Endothelial cell of umbilical vein (primary cell): ENCODE data around the gene DMRTC2. TPM values are rescaled to one million over a fixed set of nuclear protein-coding genes. Genes with fewer than 3 reads are reported as not detected.

Source experiments
- BruUV-seq: library from RNA; stranded (reverse); fragments of 400-500 nt; replicated peaks from 2 replicates; lab custom pipeline; 2021; lab: Mats Ljungman, UMichigan
- CTCF ChIA-PET: fragments of 300-600, 350-600 bp; sonication (Branson Sonifier 250); formaldehyde crosslinking; loops from one replicate; lab custom pipeline; 2021; ENCODE audit warnings: antibody characterized with exemption, inconsistent platforms; lab: Charles Lee
- POLR2A ChIA-PET: fragments of 300-600, 350-600 bp; sonication (Branson Sonifier 250); formaldehyde crosslinking; loops from one replicate; lab custom pipeline; 2021; ENCODE audit warnings: antibody characterized with exemption, inconsistent platforms; lab: Charles Lee
- DNase-seq: peaks from one replicate; pipeline ENCODE4 v3.0.0-alpha.2; 2011; ENCODE audit warnings: low read depth, low spot score
- FAIRE-seq: peaks from 2 replicates; lab custom pipeline; 2011; peaks lifted over from hg19 to GRCh38; lab: Jason Lieb, UNC
- H2AFZ ChIP-seq: 2 replicates; pipeline ENCODE4 v1.6.0; 2012; ENCODE audit warnings: low read depth, low read length, control low read depth, inconsistent platforms
- H3K27ac ChIP-seq: 2 replicates; pipeline ENCODE4 v1.5.1; 2011; ENCODE audit warnings: low read depth, mild to moderate bottlenecking, control low read depth, low read length, moderate library complexity; ENCODE audit not compliant: insufficient read depth
- H3K27me3 ChIP-seq, 2 experiments: 2 replicates each; pipeline versions ENCODE4 v1.6.0 to v1.6.1; 2011; ENCODE audit warnings: low read length in 2 of 2, mixed read lengths in 1 of 2; ENCODE audit not compliant: control insufficient read depth in 2 of 2, insufficient read depth in 2 of 2
- H3K36me3 ChIP-seq, 2 experiments: 2 replicates in 1 of 2; 3 replicates in 1 of 2; pipeline ENCODE4 v1.5.1; 2011; ENCODE audit warnings: low read length in 2 of 2, mild to moderate bottlenecking in 1 of 2, moderate library complexity in 1 of 2; ENCODE audit not compliant: control insufficient read depth in 2 of 2, insufficient read depth in 2 of 2; ENCODE audit errors: extremely low read depth in 1 of 2
- H3K4me1 ChIP-seq: 3 replicates; pipeline ENCODE4 v1.5.1; 2011; ENCODE audit warnings: mild to moderate bottlenecking, low read length; ENCODE audit not compliant: control insufficient read depth, insufficient read depth; ENCODE audit errors: extremely low read depth
- H3K4me2 ChIP-seq: 2 replicates; pipeline ENCODE4 v1.6.1; 2011; ENCODE audit warnings: low read length, control low read depth, mixed read lengths; ENCODE audit not compliant: insufficient read depth
- H3K4me3 ChIP-seq, 3 experiments: fragments of 200-600 bp in 1 of 3; sonication (generic), shearing (Covaris generic) in 1 of 3; replicated peaks in 1 of 3; 2 replicates each; pipeline ENCODE4 v1.5.1; 2011 to 2016; ENCODE audit warnings: control low read depth in 3 of 3, low read length in 3 of 3, mild to moderate bottlenecking in 2 of 3, inconsistent platforms in 1 of 3, low read depth in 1 of 3, moderate library complexity in 1 of 3; ENCODE audit not compliant: insufficient read depth in 1 of 3
- H3K79me2 ChIP-seq: 2 replicates; pipeline ENCODE4 v1.6.0; 2012; ENCODE audit warnings: low read length, inconsistent platforms; ENCODE audit not compliant: control insufficient read depth, insufficient read depth
- H3K9ac ChIP-seq: replicated peaks from 2 replicates; pipeline ENCODE3; 2011; ENCODE audit warnings: low read length, control low read depth; ENCODE audit not compliant: insufficient read depth; ENCODE audit errors: extremely low read depth
- H3K9me1 ChIP-seq: replicated peaks from 3 replicates; pipeline ENCODE4 v1.6.0; 2011; ENCODE audit warnings: mild to moderate bottlenecking, low read length; ENCODE audit not compliant: control insufficient read depth, insufficient read depth; ENCODE audit errors: extremely low read depth
- H3K9me3 ChIP-seq: replicated peaks from 2 replicates; pipeline ENCODE4 v1.5.1; 2012; ENCODE audit warnings: low read length, inconsistent platforms; ENCODE audit not compliant: control insufficient read depth, insufficient read depth
- H4K20me1 ChIP-seq: replicated peaks from 2 replicates; pipeline ENCODE3; 2011; ENCODE audit warnings: mild to moderate bottlenecking, low read length; ENCODE audit not compliant: control insufficient read depth, insufficient read depth; ENCODE audit errors: extremely low read depth
- EZH2 ChIP-seq: IDR thresholded peaks from 2 replicates; pipeline ENCODE4 v1.6.1; 2012; ENCODE audit warnings: borderline replicate concordance, low read depth, mild to moderate bottlenecking, moderate library complexity, low read length, inconsistent platforms; ENCODE audit not compliant: severe bottlenecking
- FOS ChIP-seq: IDR thresholded peaks from 2 replicates; pipeline ENCODE4 v1.6.1; 2011; ENCODE audit warnings: mild to moderate bottlenecking, low read length, moderate library complexity, borderline replicate concordance; ENCODE audit not compliant: insufficient read depth
- GATA2 ChIP-seq: IDR thresholded peaks from 2 replicates; pipeline ENCODE4 v1.7.0; 2011; ENCODE audit warnings: low read depth, mild to moderate bottlenecking, moderate library complexity, mixed read lengths, low read length; ENCODE audit not compliant: insufficient read length, insufficient read depth
- JUN ChIP-seq: IDR thresholded peaks from 2 replicates; pipeline ENCODE4 v1.6.1; 2011; ENCODE audit warnings: borderline replicate concordance, low read depth; ENCODE audit not compliant: insufficient read length, insufficient read depth
- MAX ChIP-seq: IDR thresholded peaks from 2 replicates; pipeline ENCODE4 v1.6.1; 2011; ENCODE audit not compliant: insufficient read depth, insufficient read length
- MYC ChIP-seq: IDR thresholded peaks from one replicate; pipeline ENCODE4 v1.6.1; 2011; ENCODE audit warnings: mild to moderate bottlenecking, low read depth, low read length
- POLR2A ChIP-seq: IDR thresholded peaks from 2 replicates; pipeline ENCODE4 v1.6.1; 2012; ENCODE audit warnings: low read depth, mild to moderate bottlenecking, control low read depth, low read length
- POLR2AphosphoS5 ChIP-seq: IDR thresholded peaks from 2 replicates; pipeline ENCODE4 v1.6.1; 2012; ENCODE audit warnings: low read depth, mild to moderate bottlenecking, control low read depth, low read length, moderate library complexity; ENCODE audit not compliant: insufficient read depth
- dilution Hi-C: fragments of 300-500 bp; cut with MboI; formaldehyde crosslinking; loops from one replicate; pipeline ENCODE4 v1.15.0; 2019; ENCODE audit warnings: low sequenced_read_pairs; ENCODE audit not compliant: extremely low pct_ligation_motif_present
- intact Hi-C: fragments of 100-400 bp; cut with micrococcal nuclease; formaldehyde crosslinking; loops from one replicate; pipeline ENCODE4 v1.10.0; 2022
- polyA plus RNA-seq, 4 experiments: library from polyadenylated mRNA; depleted of rRNA in 3 of 4; stranded (reverse) in 3 of 4; unstranded in 1 of 4; fragments of >200 nt; gene quantifications; 2 replicates each; pipeline versions ENCODE4 v1.2.1 to v1.2.3, GENCODE V29; 2011 to 2012; ENCODE audit warnings: missing spikeins in 1 of 4
- total RNA-seq: library from RNA; stranded (reverse); gene quantifications from 2 replicates; pipeline ENCODE4 v1.2.3, GENCODE V29; 2021
- TF ChIP-seq, protein P1 (sequence below), 2 donors: IDR thresholded peaks; 1 replicate in 1 of 2; 2 replicates in 1 of 2; pipeline ENCODE4 v1.5.1; 2011; ENCODE audit warnings: low read length in 2 of 2, mild to moderate bottlenecking in 2 of 2, moderate library complexity in 2 of 2, control low read depth in 1 of 2, inconsistent platforms in 1 of 2, low read depth in 1 of 2; ENCODE audit not compliant: insufficient read depth in 1 of 2; ENCODE audit errors: extremely low read depth in 1 of 2

The DMRTC2 gene
- total and polyA plus RNA-seq, 2 donors (not counting 3 experiments of a cell fraction or from before 2014, with no cell fraction given), result not detected

DNA sequence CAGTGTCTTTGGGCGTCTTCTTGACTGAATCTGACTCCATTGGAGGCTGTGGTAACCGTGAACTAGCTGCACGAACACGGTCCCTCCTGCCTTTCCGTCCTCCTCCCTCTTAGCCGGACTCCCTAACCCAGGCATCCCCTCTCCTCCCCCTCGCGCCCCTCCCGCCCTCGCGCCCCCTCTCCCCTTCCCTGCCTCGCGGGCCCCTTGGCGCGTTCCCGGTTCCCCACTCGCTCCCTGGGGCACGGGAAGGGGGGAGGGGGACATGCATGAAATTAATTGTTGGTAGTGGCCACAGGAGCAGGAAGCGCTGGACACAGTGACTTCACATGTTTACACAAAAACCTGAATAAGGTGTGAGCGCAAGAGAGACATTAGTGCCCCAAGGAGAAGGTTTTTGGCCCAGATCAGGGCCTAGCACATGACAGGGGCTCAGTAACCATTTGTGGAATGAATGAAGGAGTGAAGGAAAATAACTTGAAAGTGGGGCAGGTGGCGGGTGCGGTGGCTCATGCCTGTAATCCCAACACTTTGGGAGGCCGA, 279 bp downstream of the DMRTC2 start:
- H4K20me1 ChIP-seq, result no peaks in the 10 kb centered on the region
- no peak overlapping the region for H3K9ac ChIP-seq
- no peaks in the 10 kb centered on the region for H3K79me2 ChIP-seq
- CTCF ChIA-PET, result no interaction called here
- TF ChIP-seq MYC (no peak), FOS (no peak), POLR2A (no peak), GATA2 (no peak), JUN (no peak), MAX (no peak), POLR2AphosphoS5 (no peak), EZH2 (no peak)
- TF ChIP-seq, protein P1, sequence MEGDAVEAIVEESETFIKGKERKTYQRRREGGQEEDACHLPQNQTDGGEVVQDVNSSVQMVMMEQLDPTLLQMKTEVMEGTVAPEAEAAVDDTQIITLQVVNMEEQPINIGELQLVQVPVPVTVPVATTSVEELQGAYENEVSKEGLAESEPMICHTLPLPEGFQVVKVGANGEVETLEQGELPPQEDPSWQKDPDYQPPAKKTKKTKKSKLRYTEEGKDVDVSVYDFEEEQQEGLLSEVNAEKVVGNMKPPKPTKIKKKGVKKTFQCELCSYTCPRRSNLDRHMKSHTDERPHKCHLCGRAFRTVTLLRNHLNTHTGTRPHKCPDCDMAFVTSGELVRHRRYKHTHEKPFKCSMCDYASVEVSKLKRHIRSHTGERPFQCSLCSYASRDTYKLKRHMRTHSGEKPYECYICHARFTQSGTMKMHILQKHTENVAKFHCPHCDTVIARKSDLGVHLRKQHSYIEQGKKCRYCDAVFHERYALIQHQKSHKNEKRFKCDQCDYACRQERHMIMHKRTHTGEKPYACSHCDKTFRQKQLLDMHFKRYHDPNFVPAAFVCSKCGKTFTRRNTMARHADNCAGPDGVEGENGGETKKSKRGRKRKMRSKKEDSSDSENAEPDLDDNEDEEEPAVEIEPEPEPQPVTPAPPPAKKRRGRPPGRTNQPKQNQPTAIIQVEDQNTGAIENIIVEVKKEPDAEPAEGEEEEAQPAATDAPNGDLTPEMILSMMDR (IDR thresholded peaks at IDR 0.05; ENCODE audit: extremely low read depth in 1 of 2, insufficient read depth in 1 of 2, low read depth in 1 of 2, low read length in 2 of 2), result no peak
- POLR2A ChIA-PET, result no interaction called here
- no peak overlapping the region for H3K4me2 ChIP-seq
- BruUV-seq, result no TSS peak
- no peak overlapping the region for H3K27ac ChIP-seq
- DNase-seq (no peak), FAIRE-seq (no peak)
- H3K36me3 ChIP-seq, result no peaks in the 10 kb centered on the region
- no peak overlapping the region for H2AFZ ChIP-seq
- intact Hi-C loops, result no loop called here
- dilution Hi-C loops, result no loop called here
- H3K4me1 ChIP-seq, result no peaks in the 10 kb centered on the region
- no peaks in the 10 kb centered on the region for H3K9me3 ChIP-seq
- H3K27me3 ChIP-seq, result no peaks in the 10 kb centered on the region
- H3K4me3 ChIP-seq, result no peak overlapping the region
- no peaks in the 10 kb centered on the region for H3K9me1 ChIP-seq
